Left lung (tissue), 10 donors: ENCODE data around the gene NCOA1. TPM values are rescaled to one million over a fixed set of nuclear protein-coding genes. Genes with fewer than 3 reads are reported as not detected.
"Not testable (repeated sequence)": the region's sequence is repeated elsewhere in the genome, so short reads cannot be mapped to it uniquely, and the experiment has no call there.

Source experiments
- ATAC-seq: fragments of 200-7000 bp; cut with Tn5 transposase; one replicate; pipeline ENCODE4 v1.9.1; 2020; ENCODE audit warnings: moderate library complexity
- DNase-seq, 4 donors: peaks; one replicate each; pipeline ENCODE4 v3.0.0-alpha.2; 2013 to 2020
- H3K27ac ChIP-seq, 2 donors: fragments of 200-600 bp; sonication (generic) in 1 of 2; one replicate each; pipeline versions ENCODE4 v1.5.0 to v1.8.0; 2020 to 2021
- H3K27me3 ChIP-seq, 2 donors: fragments of 200-600 bp; sonication (generic) in 1 of 2; one replicate each; pipeline versions ENCODE4 v1.5.0 to v1.8.0; 2020 to 2021
- H3K36me3 ChIP-seq, 2 donors: fragments of 200-600 bp; sonication (generic) in 1 of 2; one replicate each; pipeline versions ENCODE4 v1.5.0 to v1.8.0; 2020 to 2021
- H3K4me1 ChIP-seq, 2 donors: fragments of 200-600 bp; one replicate each; pipeline ENCODE4 v1.8.0; 2021
- H3K4me3 ChIP-seq, 2 donors: fragments of 200-600 bp; sonication (generic) in 1 of 2; one replicate each; pipeline versions ENCODE4 v1.5.0 to v1.8.0; 2020 to 2021; ENCODE audit warnings: mild to moderate bottlenecking in 1 of 2
- H3K9me3 ChIP-seq, 2 donors: fragments of 200-600 bp; sonication (generic) in 1 of 2; one replicate each; pipeline versions ENCODE4 v1.5.0 to v1.8.0; 2020 to 2021
- intact Hi-C, 2 donors: fragments of 100-400 bp; cut with DNase I; formaldehyde crosslinking; loops; one replicate each; pipeline versions ENCODE4 v1.11.2 to v1.14.2; 2022
- polyA plus RNA-seq, 6 donors: library from polyadenylated mRNA; unstranded; fragments of 120-200 nt; gene quantifications; one replicate each; pipeline ENCODE4 v1.2.1, GENCODE V29; 2013; ENCODE audit not compliant: insufficient read length in 6 of 6
- total RNA-seq, 2 donors: library from RNA; stranded (reverse); fragmentation: NEBNext Ultra II Directional; extraction: Animal tissue kit (Norgen Biotek cat#: 25700); gene quantifications; one replicate each; pipeline ENCODE4 v1.2.1, GENCODE V29; 2021
- TF ChIP-seq, protein P1 (sequence below), 2 donors: fragments of 200-600 bp; sonication (generic) in 1 of 2; IDR thresholded peaks; one replicate each; pipeline versions ENCODE4 v1.5.0 to v1.8.0; 2021; ENCODE audit warnings: antibody characterized with exemption in 2 of 2
- donor health status: DM: no; HTN: yes; CAD: no.
- donor health status: DM: no; HTN: no; CAD: no.

The NCOA1 gene
- total and polyA plus RNA-seq, 8 donors = 32.6 to 65.3 (median 59.7) TPM

DNA sequence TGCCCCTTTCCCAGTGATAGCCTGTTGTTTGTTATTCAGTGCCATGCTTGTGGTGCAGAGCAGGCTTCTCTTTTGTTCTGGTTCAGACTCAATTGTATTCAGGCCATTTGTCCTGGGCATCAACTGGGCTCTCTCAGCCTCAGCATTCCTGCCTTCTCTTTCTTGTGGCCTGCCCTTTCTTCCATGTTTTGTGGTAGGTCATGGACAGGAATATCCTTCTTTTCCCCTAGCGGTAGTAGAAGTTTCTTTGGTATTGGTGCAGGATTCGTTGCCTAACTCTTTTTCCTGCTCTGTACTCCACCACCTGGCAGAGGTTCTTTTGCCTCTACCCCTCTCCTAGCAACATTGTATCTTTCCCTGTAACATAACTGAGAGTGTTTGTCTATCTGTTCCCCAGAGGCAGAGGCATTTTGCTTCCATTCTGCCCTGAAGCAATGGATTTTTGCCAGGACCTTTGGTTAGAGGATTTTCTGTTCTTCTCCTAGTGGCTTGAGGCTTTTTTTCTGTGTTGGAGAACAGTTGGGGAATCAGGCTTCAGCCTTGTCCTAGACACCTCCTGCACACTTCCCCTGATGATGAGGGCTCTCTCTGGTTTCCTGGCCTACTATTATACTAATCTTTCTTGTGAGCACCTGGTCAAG is 68.5 kb downstream of the NCOA1 start:
- ATAC-seq = no peak
- TF ChIP-seq, protein P1, sequence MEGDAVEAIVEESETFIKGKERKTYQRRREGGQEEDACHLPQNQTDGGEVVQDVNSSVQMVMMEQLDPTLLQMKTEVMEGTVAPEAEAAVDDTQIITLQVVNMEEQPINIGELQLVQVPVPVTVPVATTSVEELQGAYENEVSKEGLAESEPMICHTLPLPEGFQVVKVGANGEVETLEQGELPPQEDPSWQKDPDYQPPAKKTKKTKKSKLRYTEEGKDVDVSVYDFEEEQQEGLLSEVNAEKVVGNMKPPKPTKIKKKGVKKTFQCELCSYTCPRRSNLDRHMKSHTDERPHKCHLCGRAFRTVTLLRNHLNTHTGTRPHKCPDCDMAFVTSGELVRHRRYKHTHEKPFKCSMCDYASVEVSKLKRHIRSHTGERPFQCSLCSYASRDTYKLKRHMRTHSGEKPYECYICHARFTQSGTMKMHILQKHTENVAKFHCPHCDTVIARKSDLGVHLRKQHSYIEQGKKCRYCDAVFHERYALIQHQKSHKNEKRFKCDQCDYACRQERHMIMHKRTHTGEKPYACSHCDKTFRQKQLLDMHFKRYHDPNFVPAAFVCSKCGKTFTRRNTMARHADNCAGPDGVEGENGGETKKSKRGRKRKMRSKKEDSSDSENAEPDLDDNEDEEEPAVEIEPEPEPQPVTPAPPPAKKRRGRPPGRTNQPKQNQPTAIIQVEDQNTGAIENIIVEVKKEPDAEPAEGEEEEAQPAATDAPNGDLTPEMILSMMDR (IDR thresholded peaks at IDR 0.05) = no peak

DNA sequence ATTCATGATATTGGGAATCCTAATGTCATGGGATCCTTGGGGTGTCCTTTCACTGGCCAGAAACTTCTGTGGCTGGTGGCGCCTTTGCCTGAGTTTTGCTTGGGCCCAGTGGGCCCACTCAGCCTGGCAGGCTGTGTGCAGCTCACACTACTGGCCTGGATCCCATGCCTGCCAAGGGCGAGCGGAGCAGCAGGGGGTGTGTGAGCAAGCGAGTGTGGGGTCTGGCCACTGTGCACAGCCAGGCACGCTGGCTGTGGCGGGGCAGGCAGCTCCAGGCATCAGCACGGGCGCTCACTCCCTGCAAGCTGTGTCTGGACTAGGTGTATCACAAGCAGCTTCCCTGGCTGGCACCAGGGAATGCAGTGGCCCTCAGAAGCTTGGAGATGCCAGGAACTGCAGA is 74.5 kb downstream of the NCOA1 start:
- intact Hi-C loops = no loop called here
- no peak overlapping the region for H3K27ac ChIP-seq
- ATAC-seq = no peak
- no peak for DNase-seq
- H3K4me1 ChIP-seq = peaks cover 7 to 9% of the 10 kb centered on the region in 2 donors
- no peaks in the 10 kb centered on the region for H3K27me3 ChIP-seq
- TF ChIP-seq, protein P1 (IDR thresholded peaks at IDR 0.05) = no peak
- no peak overlapping the region for H3K4me3 ChIP-seq
- peaks cover 0 to 19% of the 10 kb centered on the region in 2 donors for H3K9me3 ChIP-seq
- peaks cover 0 to 21% of the 10 kb centered on the region in 2 donors for H3K36me3 ChIP-seq

More for the DNA sequence above, 68.5 kb downstream of the NCOA1 start:
- Histone ChIP-seq H3K27ac (no peak overlapping the region), H3K4me1 (peaks cover 4 to 17% of the 10 kb centered on the region in 2 donors), H3K4me3 (no peak overlapping the region), H3K36me3 (peaks cover 0 to 5% of the 10 kb centered on the region in 2 donors), H3K9me3 (no peaks in the 10 kb centered on the region), H3K27me3 (no peaks in the 10 kb centered on the region)
- no peak for DNase-seq
- intact Hi-C loops = no loop called here

DNA sequence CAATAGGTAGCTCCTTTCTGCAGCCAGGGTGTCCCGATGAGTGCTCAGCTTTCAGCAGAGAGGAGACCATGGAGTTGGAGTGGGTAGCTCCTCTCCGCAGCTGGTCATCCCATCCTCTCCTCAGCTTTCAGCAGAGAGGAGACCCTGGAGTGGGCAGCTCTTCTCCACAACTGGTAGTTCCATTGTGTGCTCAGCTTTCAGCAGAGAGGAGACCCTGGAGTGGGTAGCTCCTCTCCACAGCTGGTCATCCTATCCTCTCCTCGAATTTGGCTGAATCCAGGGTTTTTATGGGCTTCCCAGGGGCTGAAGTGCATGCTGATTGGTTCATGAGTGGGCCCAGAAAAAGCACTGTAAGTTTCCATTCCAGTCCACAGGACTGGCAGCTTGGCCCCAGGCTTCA is 75.2 kb downstream of the NCOA1 start:
- Histone ChIP-seq H3K27ac (no peak overlapping the region), H3K27me3 (no peaks in the 10 kb centered on the region), H3K36me3 (peaks cover 0 to 21% of the 10 kb centered on the region in 2 donors), H3K4me1 (peaks cover 6 to 9% of the 10 kb centered on the region in 2 donors), H3K4me3 (no peak overlapping the region), H3K9me3 (peaks cover 0 to 19% of the 10 kb centered on the region in 2 donors)
- DNase-seq (no peak), ATAC-seq (no peak)
- intact Hi-C loops = no loop called here
- TF ChIP-seq, protein P1 (IDR thresholded peaks at IDR 0.05) = no peak

DNA sequence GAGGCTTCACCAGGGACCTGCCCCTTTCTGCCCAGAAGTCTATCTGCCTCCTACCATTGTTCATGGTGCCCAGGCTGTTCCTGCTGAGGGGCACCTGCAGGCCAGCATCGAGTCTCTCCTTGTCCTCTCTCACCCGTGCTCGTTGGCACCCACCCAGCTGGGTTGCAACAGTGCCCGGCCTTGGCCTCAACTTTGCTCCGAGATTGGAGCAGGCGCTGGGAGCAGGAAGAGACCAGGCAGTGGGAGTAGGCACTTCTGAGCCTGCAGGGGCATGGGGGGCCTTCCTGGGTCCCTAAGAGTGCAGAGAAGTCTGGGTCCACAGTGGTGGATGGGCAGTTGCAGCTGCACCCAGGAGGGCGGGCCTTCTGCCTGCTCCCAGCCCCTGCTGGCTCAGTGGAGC is 75.6 kb downstream of the NCOA1 start:
- Histone ChIP-seq H3K4me3 (no peak overlapping the region), H3K27me3 (no peaks in the 10 kb centered on the region), H3K4me1 (peaks cover 6 to 9% of the 10 kb centered on the region in 2 donors), H3K9me3 (peaks cover 0 to 19% of the 10 kb centered on the region in 2 donors), H3K36me3 (peaks cover 0 to 21% of the 10 kb centered on the region in 2 donors), H3K27ac (no peak overlapping the region)
- ATAC-seq (no peak), DNase-seq (no peak)
- TF ChIP-seq, protein P1 (IDR thresholded peaks at IDR 0.05) = no peak
- intact Hi-C loops = no loop called here

DNA sequence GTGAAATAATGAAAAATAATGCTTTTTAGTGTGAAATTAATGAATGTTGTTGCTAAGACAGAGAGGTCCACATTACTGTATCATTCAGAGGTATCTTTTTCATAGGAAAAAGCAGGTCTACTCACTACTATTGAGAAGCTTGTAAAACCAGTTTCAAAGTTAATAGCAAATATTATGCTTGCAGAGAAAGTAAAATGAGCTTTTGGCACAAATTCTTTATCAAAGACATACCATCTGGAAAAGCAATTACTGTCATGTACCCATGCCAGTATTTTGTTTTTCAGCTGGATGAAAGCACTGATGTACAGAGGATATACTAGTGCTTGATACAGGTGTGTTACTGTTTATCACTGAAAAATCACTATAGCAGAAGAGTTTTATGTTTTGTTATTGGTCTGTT is 77.5 kb downstream of the NCOA1 start:
- intact Hi-C loops = no loop called here
- H3K4me3 ChIP-seq = no peak overlapping the region
- ATAC-seq = no peak
- peaks cover 0 to 21% of the 10 kb centered on the region in 2 donors for H3K36me3 ChIP-seq
- TF ChIP-seq, protein P1 (IDR thresholded peaks at IDR 0.05) = no peak
- H3K27me3 ChIP-seq = no peaks in the 10 kb centered on the region
- H3K9me3 ChIP-seq = peaks cover 0 to 19% of the 10 kb centered on the region in 2 donors
- H3K4me1 ChIP-seq = peaks cover 0 to 9% of the 10 kb centered on the region in 2 donors
- DNase-seq = peak in 2 of 4 donors; percentile 22 to 25
- H3K27ac ChIP-seq = no peak overlapping the region

DNA sequence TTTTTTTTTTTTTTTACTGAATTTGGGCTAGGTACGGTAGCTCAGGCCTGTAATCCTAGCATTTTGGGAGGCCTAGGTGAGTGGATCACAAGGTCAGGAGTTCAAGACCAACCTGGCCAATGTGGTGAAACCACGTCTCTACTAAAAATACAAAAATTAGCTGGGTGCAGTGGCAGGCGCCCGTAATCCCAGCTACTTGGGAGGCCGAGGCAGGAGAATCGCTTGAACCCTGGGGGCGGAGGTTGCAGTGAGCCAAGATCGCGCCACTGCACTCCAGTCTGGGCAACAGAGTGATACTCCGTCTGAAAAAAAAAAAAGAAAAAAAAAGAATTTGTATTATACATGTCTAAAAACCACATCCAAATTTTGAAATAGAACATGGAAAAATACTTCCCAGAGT is 78.5 kb downstream of the NCOA1 start:
- ATAC-seq, H3K27ac ChIP-seq, intact Hi-C loops, H3K4me1 ChIP-seq, H3K4me3 ChIP-seq, DNase-seq, H3K27me3 ChIP-seq: not testable (repeated sequence)
- peaks cover 0 to 21% of the 10 kb centered on the region in 2 donors for H3K36me3 ChIP-seq
- H3K9me3 ChIP-seq = peaks cover 0 to 19% of the 10 kb centered on the region in 2 donors
